GM21515 (cell line): ENCODE results near the gene COLEC11.
"Not testable (repeated sequence)": the region's sequence is repeated elsewhere in the genome, so short reads cannot be mapped to it uniquely, and the experiment has no call there.

Source experiments
- ATAC-seq: cut with Tn5 transposase; IDR thresholded peaks from one replicate; pipeline ENCODE4 v1.9.1; 2021; ENCODE audit not compliant: unreplicated experiment

The COLEC11 gene

DNA sequence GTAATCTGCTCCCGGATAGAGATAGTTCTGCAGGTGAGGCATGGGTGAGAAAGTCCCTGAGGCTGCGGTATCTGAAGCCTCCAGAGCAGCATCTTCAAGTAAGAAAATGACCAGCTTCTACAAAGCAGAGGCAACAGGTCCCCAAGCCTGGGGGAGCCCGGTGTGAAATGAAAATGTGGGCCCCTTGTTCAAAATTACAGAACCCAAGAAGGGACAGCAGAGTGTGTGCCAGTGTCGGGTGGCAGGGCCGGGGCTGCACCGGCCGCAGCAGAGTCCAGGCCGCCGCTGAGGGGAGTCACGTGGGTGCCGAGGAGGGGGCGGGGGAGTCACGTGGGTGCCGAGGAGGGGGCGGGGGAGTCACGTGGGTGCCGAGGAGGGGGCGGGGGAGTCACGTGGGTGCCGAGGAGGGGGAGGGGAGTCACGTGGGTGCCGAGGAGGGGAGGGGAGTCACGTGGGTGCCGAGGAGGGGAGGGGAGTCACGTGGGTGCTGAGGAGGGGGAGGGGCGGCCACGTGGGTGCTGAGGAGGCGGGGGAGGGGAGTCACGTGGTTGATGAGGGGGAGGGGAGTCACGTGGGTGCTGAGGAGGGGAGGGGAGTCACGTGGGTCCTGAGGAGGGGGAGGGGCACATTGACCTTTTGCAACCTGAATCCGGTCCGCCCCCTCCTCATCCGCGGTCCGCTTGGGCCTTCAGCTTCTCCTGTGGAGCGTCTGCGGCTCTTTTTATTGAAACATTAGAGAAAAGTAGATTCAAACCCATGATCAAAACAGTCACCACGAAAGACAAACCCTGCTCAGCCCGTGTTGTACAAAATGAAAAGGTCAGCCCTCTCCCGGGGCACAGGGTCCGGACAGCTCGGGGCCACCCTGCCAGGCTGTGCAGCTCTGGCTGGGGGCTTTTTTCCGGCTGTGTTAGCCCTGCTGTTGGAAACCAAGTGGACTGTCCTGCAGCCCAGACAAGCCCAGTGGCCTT, 10.4 kb downstream of the COLEC11 start:
- ATAC-seq: no peak

DNA sequence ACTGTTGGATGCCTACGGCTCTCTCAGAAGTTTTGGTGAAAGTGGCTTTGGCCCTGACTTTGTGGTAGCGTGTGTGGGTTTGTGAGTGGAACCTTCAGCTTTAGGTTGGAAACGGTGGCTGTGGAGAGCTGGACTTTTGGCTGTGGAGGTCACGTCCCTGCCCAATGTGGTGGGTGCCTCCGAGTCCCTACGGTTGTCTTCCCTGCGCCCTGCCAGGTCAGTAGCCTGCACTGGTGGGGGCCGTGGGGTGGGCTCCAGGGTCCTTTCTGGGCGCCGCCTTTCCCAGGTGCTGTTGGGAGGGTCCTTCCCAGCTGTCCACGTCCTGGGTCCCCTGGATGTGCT, 11.1 kb downstream of the COLEC11 start:
- no peak for ATAC-seq

DNA sequence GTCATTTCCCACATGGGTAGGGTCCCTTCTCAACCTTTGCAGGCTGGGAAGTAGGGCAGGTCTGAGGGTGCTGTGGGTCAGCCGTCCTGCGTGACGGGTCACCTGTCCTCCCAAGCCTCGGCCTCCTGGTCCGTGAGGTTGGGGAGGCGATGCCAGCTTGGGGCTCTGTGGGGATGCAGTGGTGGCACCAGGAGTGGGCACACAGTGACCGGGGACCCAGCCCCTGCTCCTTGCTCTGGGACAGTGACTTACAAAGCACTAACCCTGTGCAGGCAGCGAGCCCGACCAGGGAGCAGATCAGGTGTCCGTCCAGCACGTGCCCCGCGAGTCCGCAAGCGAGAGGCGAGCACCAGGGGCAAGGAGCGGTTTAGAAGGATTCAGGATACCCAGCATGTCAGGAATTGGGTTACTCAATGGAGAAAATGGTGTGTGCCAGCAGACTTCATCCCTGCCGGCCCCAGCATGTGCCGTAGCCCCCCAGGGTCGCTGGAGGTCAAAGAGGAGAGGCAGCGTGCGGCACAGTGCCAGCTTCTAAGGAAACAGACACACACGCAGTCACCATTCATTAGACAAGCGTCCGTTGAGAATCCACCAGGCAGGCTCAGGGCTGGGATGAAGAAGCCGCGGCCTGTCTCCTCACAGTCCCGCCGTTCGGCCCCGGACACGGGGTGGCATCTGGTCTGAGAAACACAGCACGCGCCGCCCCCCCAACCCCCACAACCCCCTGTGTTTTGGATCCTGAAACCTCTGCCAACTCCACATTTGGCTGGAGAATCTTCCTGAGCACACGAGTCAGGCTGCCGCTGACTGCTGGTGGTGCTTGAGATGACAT, 11.7 kb downstream of the COLEC11 start:
- ATAC-seq: no peak

DNA sequence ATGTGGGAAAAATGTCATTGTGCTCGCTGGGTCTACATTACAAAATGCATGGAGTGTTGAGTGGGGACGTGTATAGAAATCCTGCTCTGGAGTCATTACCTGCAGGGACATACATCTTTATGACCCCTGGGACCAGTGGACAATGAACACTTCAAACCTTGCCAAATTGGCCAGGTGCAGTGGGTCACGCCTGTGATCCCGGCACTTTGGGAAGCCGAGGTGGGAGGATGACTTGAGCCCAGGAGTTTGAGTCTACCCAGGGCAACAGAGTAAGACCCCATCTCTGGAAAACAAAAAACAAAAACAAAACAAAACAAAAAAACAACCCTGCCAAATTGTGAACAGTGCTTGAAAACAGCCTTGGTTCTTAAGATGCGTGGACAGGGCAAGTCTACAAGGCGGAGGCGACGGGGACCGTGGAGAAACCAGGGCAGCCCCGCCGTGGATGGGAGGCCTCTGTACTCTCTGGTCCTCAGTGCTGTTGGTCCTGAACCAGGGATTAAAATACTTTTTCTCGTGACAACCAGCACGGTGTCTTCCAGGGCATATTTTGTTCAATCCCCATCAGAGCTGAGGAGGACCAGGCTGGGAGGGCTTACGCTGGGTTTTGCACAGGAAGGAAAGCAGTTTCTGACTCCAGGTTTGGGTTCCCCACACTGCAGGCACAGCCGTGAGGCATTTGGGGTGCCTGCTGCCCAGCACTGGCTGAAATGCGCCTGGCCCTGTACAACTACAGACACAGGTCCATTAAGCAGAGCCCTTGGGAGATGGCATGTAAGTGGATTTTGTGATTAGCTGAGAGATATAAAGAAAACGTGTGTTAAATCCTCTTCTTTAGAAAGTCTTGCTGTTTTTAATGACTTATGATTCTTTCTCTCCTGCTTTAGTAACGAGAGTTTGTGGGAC, 13.7 kb downstream of the COLEC11 start:
- peak; percentile 22 for ATAC-seq

DNA sequence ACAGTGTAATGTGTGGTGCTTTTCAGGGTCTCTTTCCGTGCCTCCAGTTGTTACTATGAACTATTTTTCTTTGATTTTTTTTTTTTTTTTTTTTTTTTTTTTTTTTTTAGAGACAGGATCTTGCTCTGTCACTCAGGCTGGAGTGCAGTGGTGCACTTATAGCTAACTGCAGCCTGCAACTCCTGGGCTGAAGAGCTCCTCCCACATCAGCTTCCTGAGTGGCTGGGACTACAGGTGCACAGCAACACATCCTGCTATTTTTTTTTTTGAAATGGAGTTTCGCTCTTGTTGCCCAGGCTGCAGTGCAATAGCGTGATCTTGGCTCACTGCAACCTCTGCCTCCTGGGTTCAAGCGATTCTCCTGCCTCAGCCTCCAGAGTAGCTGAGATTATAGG, 14.4 kb downstream of the COLEC11 start:
- peak; percentile 78 for ATAC-seq

DNA sequence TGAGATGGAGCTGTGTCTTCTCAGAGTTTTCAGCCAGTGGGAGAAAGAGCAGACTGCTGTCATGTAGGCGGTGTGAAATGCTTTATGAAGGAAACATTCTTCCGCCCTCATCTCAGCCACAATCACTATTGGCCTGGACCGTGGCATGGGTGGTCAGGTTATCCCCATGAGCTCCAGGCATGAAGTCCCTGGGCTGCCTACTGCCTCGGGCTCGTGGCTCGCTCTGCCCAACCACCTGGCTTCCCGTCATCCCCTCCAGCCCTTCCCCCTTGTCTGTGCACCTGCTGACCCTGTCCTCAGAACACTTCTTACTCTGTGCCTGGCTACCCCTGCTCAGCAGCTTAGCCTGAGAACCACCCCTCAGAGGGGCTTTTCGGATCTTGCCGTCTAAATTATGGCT, 15.5 kb downstream of the COLEC11 start:
- no peak for ATAC-seq

DNA sequence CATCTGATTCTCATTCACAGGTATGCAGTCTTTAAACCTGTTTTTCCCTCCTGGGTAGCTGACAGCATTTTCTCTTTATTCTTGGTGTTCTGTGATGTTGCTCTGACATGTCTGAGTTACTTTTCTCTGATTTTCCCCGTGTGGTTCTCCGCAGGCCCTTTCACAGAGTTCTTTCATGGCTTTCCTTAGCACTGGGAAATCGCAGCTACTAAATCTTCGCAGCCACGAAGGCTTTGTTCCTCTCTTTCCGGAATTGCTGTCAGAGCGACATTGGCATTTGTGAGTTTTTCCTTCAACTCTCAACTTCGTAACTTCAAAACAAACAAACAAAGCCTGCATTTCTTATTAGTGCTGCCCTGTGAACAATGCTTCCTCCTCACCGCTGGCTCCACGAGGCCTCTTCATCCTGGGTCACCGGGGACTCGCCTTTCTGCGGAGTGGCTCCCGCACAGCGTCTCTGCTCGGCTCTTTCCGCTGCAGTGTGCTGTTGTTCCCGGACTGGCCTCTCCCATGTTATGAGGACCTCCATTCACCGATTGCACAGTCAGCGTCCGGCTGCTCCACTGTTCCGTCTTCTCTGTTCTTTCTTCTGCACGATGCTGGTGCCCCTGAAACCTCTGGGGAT, 16.1 kb downstream of the COLEC11 start:
- ATAC-seq: no peak

DNA sequence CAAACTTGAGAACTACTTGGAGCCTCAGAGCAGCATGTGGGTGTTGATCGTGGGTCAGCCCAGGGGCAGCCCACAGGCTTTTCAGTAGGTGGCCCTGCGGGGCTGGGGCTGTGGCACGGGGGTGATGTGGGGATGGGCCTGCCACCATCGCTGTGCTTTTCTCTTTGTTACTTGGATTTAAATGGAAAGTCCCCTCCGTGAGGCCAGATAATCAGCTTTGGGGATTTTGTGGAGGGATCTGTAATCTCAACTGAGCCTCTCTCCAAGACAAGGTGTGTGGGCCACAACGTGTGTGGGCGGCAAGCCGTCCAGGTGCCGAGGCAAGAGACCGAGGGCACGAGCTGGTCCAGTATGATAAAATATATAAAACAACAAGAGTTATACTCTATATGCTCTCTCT, 16.7 kb downstream of the COLEC11 start:
- no peak for ATAC-seq

DNA sequence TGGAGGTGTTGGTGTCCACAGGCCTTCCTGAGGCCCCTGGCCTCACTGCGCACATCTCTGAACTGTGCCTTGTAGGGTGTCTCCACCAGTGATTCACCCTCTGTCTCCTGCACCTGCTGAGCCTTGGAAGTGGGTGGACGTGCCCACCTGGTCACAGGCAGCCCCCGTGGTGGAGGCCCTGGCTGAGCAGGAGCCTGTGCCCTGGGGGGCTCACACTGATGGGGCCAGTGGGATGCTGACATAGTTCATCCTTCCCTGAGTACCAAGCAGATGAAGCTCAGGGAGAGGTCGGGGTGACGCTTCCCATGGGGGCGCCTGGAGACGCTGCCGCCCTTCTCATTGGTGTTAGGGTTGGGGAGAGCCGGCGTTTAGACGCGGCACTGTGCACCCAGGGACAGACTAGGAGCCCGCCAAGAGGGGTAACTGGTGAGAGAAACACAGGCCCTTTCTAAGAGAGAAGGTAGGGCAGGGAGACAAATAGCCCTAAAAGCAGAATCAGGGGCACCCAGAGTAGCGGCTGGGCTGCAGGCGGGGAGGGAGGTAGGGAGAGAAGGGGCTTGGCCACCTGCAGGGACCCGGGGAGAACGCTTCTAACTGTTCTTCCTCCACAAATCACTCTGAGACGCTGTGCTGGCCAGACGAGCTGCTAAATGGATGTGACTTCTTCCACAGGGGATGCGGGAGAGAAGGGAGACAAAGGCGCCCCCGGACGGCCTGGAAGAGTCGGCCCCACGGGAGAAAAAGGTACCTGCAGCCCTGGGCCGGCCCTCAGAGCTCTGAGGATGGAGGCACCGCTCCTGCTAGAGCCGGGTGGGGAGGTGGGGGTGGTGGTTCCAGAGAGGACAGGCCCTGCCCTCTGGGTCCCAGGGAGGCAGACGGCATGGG, 18.0 kb downstream of the COLEC11 start:
- no peak for ATAC-seq

DNA sequence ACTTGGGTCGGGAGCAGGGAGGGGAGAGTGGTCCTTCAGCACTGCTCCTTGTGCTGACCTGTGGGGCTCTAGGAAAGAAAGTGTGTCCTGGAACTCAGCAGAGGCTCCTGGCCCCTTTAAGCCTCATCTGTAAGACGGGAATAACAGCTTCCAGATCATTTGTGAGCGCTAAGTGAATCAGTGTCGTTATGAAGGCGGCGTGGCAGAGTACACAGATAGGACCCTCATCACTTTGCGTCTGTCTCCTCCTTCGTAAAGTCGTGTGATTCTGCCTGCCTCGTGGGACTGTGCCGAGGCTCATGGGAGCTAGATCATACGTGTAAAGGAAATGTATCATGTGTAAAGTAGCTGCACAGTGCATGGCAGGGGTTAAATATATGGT, 18.6 kb downstream of the COLEC11 start:
- no peak for ATAC-seq

DNA sequence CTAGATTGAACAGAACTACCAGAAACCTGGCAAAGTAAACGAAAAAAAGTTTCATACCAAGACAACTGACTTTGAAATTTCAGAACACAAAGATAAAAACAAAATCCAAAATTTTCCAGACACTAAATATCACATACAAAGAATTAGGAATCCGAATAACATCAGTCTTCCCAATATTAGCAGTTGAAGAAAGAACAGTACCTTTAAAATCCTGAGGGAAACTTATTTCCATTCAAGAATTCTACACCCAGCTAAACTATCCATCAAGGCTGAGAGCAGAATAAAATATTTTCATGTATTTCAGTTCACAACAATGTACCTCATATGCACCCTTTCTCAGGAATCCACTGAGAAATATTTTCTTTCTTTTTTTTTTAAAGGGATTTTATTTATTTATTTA, 19.8 kb downstream of the COLEC11 start:
- not testable (repeated sequence) for ATAC-seq

DNA sequence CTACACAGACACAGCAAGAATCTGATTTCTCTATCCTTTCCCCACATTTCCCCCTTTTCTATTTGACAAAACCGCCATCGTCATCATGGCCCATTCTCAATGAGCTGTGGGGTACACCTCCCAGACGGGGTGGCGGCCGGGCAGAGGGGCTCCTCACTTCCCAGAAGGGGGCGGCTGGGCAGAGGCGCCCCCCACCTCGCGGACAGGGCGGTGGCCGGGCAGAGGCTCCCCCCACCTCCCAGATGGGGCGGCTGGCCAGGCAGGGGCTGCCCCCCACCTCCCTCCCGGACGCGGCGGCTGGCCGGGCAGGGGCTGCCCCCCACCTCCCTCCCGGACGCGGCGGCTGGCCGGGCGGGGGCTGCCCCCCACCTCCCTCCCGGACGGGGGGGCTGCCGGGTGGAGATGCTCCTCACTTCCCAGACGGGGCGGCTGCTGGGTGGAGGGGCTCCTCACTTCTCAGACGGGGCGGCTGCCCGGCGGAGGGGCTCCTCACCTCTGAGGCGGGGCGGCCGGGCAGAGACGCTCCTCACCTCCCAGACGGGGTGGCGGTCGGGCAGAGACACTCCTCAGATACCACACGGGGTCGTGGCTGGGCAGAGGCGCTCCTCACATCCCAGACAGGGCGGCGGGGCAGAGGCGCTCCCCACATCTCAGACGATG, 20.8 kb downstream of the COLEC11 start:
- ATAC-seq: not testable (repeated sequence)

DNA sequence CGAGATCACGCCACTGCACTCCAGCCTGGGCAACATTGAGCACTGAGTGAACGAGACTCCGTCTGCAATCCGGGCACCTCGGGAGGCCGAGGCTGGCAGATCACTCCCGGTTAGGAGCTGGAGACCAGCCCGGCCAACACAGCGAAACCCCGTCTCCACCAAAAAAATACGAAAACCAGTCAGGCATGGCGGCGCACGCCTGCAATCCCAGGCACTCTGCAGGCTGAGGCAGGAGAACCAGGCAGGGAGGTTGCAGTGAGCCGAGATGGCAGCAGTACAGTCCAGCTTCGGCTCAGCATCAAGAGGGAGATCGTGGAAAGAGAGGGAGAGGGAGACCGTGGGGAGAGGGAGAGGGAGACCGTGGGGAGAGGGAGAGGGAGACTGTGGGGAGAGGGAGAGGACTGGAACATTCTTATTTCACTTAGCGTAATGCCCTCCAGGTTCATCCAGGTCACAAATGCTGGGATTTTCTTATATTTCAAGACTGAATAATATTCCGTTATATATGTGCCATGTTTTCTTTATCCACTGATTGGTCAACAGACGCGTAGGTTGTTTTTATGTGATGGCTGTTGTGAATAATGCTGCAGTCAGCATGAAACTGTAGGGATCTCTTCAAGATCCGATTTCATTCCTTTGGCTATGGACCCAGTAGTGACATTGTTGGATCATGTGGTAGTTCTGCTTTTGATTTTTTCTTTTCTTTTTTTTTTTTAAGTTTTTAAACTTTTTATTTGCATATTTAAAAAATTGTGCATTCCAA, 21.7 kb downstream of the COLEC11 start:
- ATAC-seq: not testable (repeated sequence)

DNA sequence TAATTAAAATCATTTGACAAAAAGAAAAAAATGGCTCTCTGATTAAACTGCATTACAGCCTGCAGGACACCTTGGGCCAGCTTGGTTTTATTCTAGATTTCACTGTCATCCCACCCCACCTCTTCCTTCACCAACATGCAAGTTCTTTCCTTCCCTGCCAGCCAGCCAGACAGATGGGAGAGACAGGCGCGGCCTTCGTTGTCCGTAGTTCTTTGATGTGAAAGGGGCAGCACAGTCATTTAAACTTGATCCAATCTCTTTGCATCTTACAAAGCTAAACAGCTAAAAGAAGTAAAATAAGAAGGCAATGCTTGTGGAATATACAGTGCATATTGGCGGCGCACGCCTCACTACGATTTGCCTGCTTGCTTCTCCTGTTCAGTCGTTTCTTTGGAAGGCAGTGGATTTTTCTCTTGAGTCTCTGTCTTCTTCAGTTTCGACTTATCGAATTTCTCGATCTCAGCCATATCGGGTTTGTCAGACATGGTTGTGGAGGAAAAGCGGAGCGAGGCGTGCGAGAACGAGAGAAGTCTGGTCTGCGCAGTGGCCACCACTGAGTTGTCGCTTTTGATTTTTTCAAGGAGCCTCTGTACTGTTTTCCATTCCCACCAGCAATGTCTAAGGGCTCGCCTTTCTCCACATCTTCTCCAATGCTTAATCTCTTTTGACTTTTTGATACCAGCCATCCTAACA, 22.4 kb downstream of the COLEC11 start:
- no peak for ATAC-seq

DNA sequence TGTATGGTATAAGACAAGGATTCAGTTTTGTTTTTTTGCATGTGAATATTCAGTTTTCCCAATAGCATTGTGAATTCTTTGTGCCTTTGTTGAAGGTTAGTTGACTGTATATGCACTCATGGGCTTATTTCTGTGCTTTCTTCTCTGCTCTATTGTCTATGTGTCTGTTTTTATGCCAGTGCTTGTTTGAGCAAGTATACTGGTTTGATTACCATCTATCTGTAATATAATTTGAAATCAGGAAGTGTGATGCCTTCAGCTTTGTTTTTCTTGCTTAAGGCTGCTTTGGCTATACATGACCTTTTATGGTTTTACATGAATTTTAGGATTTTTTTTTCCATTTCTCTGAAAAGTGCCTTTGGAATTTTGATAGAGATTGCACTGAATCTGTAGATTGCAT, 23.5 kb downstream of the COLEC11 start:
- no peak for ATAC-seq

DNA sequence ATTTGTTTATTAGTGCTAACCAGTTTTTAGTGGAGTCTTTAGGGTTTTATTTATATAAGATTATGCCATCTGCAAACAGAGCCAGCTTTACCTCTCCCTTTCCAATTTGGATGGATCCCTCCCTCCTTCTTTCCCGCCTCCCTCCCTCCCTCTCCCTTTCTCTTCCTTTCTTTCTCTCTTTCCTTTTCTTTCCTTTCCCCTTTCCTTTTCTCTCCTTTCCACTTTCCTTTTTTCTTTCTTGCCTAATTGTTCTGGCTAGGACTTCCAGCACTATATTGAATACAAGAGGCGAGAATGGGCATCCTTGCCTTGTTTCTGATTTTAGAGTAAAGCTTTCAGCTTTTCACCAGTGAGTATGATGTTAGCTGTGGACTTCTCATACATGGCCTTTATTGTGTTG, 24.1 kb downstream of the COLEC11 start:
- ATAC-seq: no peak

DNA sequence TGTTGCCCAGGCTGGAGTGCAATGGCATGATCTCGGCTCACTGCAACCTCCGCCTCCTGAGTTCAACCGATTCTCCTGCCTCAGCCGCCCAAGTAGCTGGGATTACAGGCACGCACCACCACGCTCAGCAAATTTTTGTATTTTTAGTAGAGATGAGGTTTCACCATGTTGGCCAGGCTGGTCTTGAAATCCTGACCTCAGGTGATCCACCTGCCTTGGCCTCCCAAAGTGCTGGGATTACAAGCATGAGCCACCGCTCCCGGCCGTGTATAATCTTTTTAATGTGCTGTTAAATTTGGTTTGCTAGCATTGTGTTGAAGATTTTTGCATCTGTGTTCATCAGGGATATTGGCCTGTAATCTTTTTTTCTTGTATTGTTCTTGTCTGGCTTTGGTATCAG, 24.7 kb downstream of the COLEC11 start:
- not testable (repeated sequence) for ATAC-seq

DNA sequence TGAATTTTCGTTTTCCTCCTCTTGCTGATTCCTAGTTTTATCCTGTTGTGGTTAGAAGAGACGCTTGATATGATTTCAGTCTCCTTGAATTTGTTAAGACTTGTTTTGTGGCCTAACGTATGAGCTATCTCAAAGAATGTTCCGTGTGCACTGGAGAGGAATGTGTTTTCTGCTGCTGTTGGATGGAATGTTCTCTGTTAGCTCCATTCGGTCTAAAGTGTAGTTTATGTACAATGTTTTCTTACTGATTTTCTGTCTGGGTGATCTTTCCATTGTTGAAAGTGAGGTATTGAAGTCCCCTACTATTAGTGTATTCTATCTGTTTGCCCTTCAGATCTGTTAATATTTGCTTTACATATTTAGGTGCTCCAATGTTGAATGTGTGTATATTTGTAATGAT, 25.9 kb downstream of the COLEC11 start:
- ATAC-seq: no peak
